ENCODE data around the gene TATDN2. TPM values are rescaled to one million over a fixed set of nuclear protein-coding genes. Genes with fewer than 3 reads are reported as not detected.

The TATDN2 gene
- total and polyA plus RNA-seq, 10 donors = 15.4 to 56.1 (median 36.0) TPM

GRCh38 chr3:10289077-10289476 lies 40.8 kb downstream of the TATDN2 start:
- no peak overlapping the region for H3K4me3 ChIP-seq
- peaks cover 0 to 79% (median 42%) of the 10 kb centered on the region in 6 donors for H3K36me3 ChIP-seq
- H3K27me3 ChIP-seq (replicated peaks in 1 of 7) = no peaks in the 10 kb centered on the region
- no peak for DNase-seq
- no peak overlapping the region for H3K27ac ChIP-seq
- intact Hi-C loops (cut with DNase I; ENCODE audit: low total_unique reads) = no loop called here
- WGBS, 5 donors = 86 to 97% (median 91%) methylated on average over 9 of the region's 9 CpGs
- H3K9me3 ChIP-seq = no peaks in the 10 kb centered on the region
- H3K4me1 ChIP-seq = peaks cover 4 to 59% (median 22%) of the 10 kb centered on the region in 6 donors
- no peak for TF ChIP-seq CTCF (IDR thresholded peaks at IDR 0.05 in 8 of 11, conservative IDR thresholded peaks at IDR 0.05 in 3 of 11)
- no peak for TF ChIP-seq POLR2A (IDR thresholded peaks at IDR 0.05)
- TF ChIP-seq POLR2AphosphoS5 (IDR thresholded peaks at IDR 0.05) = peak in 1 of 3 donors; percentile 55

GRCh38 chr3:10289787-10290355 lies 41.6 kb downstream of the TATDN2 start:
- peaks cover 4 to 56% (median 22%) of the 10 kb centered on the region in 6 donors for H3K4me1 ChIP-seq
- WGBS, 5 donors = 89 to 99% (median 94%) methylated on average over 6 to 9 of the region's 9 CpGs
- H3K9me3 ChIP-seq = no peaks in the 10 kb centered on the region
- H3K27ac ChIP-seq = no peak overlapping the region
- intact Hi-C loops (cut with DNase I; ENCODE audit: low total_unique reads) = no loop called here
- DNase-seq = no peak
- H3K36me3 ChIP-seq = peaks cover 0 to 75% (median 42%) of the 10 kb centered on the region in 6 donors
- no peak overlapping the region for H3K4me3 ChIP-seq
- TF ChIP-seq POLR2AphosphoS5 (IDR thresholded peaks at IDR 0.05) (peak in 2 of 3 donors; percentile 19 to 63), POLR2A (IDR thresholded peaks at IDR 0.05) (no peak), CTCF (IDR thresholded peaks at IDR 0.05 in 8 of 11, conservative IDR thresholded peaks at IDR 0.05 in 3 of 11) (no peak)
- no peaks in the 10 kb centered on the region for H3K27me3 ChIP-seq (replicated peaks in 1 of 7)

- H3K27ac ChIP-seq = peak overlapping the region in 1 of 8 donors; percentile 83
- no peaks in the 10 kb centered on the region for H3K27me3 ChIP-seq (replicated peaks in 1 of 7)
- intact Hi-C loops (cut with DNase I; ENCODE audit: low total_unique reads) = no loop called here
- peaks cover 0 to 75% (median 43%) of the 10 kb centered on the region in 6 donors for H3K36me3 ChIP-seq
- DNase-seq = no peak
- H3K4me3 ChIP-seq = no peak overlapping the region
- WGBS, 5 donors = 91 to 94% (median 93%) methylated on average over 15 to 18 of the region's 18 CpGs
- no peaks in the 10 kb centered on the region for H3K9me3 ChIP-seq
- H3K4me1 ChIP-seq = peaks cover 4 to 48% (median 22%) of the 10 kb centered on the region in 6 donors
- TF ChIP-seq POLR2A (IDR thresholded peaks at IDR 0.05) (no peak), POLR2AphosphoS5 (IDR thresholded peaks at IDR 0.05) (peak in 1 of 3 donors; percentile 36)
These were observed 42.4 kb downstream of the TATDN2 start for GRCh38 chr3:10290481-10291176.

GRCh38 chr3:10291641-10292040 lies 43.4 kb downstream of the TATDN2 start:
- no peaks in the 10 kb centered on the region for H3K9me3 ChIP-seq
- intact Hi-C loops (cut with DNase I; ENCODE audit: low total_unique reads) = no loop called here
- peaks cover 0 to 75% (median 39%) of the 10 kb centered on the region in 6 donors for H3K36me3 ChIP-seq
- TF ChIP-seq CTCF (IDR thresholded peaks at IDR 0.05 in 8 of 11, conservative IDR thresholded peaks at IDR 0.05 in 3 of 11) = no peak
- no peak for TF ChIP-seq POLR2AphosphoS5 (IDR thresholded peaks at IDR 0.05)
- TF ChIP-seq POLR2A (IDR thresholded peaks at IDR 0.05) = no peak
- H3K4me1 ChIP-seq = peaks cover 4 to 46% (median 22%) of the 10 kb centered on the region in 6 donors
- no peak for DNase-seq
- peak overlapping the region in 2 of 8 donors; percentile 78 to 83 for H3K27ac ChIP-seq
- no peak overlapping the region for H3K4me3 ChIP-seq
- WGBS, 5 donors = 78 to 86% (median 84%) methylated on average over 6 of the region's 6 CpGs
- no peaks in the 10 kb centered on the region for H3K27me3 ChIP-seq (replicated peaks in 1 of 7)

Measured in spleen (tissue), 11 donors.